ENCODE results near the gene ANKRD12. TPM values are rescaled to one million over a fixed set of nuclear protein-coding genes. Genes with fewer than 3 reads are reported as not detected.

Gene ANKRD12
- total RNA-seq, 2 experiments from 2014 or later: 65.9 to 66.5 TPM

DNA sequence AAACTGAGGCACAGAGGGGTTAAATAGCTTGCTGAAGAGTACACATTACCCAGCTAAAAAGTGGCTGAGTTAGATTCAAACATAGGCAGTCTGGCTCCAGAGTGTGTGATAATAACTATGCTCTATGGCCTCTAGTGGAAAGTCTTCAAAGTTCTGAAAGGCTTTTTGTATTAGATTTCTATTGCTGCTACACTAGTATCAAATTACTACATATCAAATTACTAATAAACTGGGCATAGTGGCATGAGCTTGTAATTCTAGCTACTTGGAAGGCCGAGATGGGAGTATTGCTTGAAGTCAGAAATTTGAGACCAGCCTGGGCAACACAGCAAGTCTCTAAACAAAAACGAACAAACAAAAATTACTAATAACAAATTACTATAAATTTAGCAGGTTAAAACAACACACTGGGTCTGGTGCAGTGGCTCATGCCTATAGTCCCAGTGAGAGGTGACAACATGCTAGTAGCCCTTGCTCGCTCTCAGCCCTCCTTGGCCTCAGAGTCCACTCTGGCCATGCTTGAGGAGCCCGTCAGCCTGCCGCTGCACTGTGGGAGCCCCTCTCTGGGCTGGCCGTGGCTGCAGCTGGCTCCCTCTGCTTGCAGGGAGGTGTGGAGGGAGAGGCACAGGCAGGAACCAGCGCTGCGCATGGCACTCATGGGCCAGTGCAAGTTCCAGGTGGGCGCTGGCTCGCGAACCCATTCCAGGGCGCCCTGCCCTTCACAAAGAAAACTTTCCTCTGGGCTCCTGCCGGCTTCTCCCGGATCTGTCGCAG, 159.8 kb downstream of the ANKRD12 start:
- Histone ChIP-seq H3K4me1 (ENCODE audit: insufficient read depth, low read length, poor library complexity, severe bottlenecking) (no peaks in the 10 kb centered on the region), H3K36me3 (ENCODE audit: insufficient read depth, low read length) (no peaks in the 10 kb centered on the region), H3K79me2 (ENCODE audit: insufficient read depth, low read depth, low read length) (no peaks in the 10 kb centered on the region), H3K9me3 (ENCODE audit: low read length) (peaks cover 5% of the 10 kb centered on the region; the same call in 1 of the 2 replicates), H3K4me3 (ENCODE audit: low read depth, low read length, poor library complexity, severe bottlenecking) (no peak overlapping the region), H3K9me2 (ENCODE audit: insufficient read depth, low read length) (no peaks in the 10 kb centered on the region), H3K27ac (ENCODE audit: low read depth, low read length, poor library complexity, severe bottlenecking) (no peak overlapping the region), H3K4me2 (ENCODE audit: low read length) (no peak overlapping the region), H4K20me1 (ENCODE audit: insufficient read depth, low read length) (no peaks in the 10 kb centered on the region), H2AFZ (ENCODE audit: low read length) (no peak overlapping the region)
- ChIA-PET POLR2A (no interaction called here), CTCF (ENCODE audit: unreplicated experiment) (no interaction called here)
- intact Hi-C loops (cut with micrococcal nuclease; ENCODE audit: unreplicated experiment): no loop called here
- no TSS peak for BruUV-seq (replicated peaks)
- no peak for DNase-seq (ENCODE audit: low spot score)
- TF ChIP-seq, protein P1, sequence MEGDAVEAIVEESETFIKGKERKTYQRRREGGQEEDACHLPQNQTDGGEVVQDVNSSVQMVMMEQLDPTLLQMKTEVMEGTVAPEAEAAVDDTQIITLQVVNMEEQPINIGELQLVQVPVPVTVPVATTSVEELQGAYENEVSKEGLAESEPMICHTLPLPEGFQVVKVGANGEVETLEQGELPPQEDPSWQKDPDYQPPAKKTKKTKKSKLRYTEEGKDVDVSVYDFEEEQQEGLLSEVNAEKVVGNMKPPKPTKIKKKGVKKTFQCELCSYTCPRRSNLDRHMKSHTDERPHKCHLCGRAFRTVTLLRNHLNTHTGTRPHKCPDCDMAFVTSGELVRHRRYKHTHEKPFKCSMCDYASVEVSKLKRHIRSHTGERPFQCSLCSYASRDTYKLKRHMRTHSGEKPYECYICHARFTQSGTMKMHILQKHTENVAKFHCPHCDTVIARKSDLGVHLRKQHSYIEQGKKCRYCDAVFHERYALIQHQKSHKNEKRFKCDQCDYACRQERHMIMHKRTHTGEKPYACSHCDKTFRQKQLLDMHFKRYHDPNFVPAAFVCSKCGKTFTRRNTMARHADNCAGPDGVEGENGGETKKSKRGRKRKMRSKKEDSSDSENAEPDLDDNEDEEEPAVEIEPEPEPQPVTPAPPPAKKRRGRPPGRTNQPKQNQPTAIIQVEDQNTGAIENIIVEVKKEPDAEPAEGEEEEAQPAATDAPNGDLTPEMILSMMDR (conservative IDR thresholded peaks at IDR 0.05; ENCODE audit: low read length): no peak
- TF ChIP-seq EZH2phosphoT487 (IDR thresholded peaks at IDR 0.05; ENCODE audit: borderline replicate concordance, low read depth, low read length): no peak

DNA sequence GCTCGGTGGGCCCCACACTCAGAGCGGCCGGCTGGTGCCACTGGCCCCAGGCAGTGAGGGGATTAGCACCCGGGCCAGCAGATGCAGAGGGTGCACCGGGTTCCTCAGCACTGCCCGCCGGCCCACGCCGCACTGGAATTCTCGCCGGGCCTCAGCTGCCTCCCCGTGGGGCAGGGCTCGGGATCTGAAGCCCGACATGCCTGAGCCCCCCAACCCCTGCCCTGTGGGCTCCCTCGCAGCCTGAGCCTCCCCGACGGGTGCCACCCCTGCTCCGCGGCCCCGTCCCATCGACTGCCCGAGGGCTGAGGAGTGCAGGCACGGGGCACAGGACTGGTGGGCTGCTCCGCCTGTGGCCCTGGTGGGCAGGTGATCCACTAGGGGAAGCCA, 160.4 kb downstream of the ANKRD12 start:
- POLR2A ChIA-PET: no interaction called here

More for the DNA sequence above, 160.4 kb downstream of the ANKRD12 start:
- no peak overlapping the region for H3K27ac ChIP-seq (ENCODE audit: low read depth, low read length, poor library complexity, severe bottlenecking)
- H3K4me1 ChIP-seq (ENCODE audit: insufficient read depth, low read length, poor library complexity, severe bottlenecking): no peaks in the 10 kb centered on the region
- no peaks in the 10 kb centered on the region for H3K9me2 ChIP-seq (ENCODE audit: insufficient read depth, low read length)
- DNase-seq (ENCODE audit: low spot score): no peak
- H3K9me3 ChIP-seq (ENCODE audit: low read length): peaks cover 5% of the 10 kb centered on the region; the same call in 1 of the 2 replicates
- H4K20me1 ChIP-seq (ENCODE audit: insufficient read depth, low read length): no peaks in the 10 kb centered on the region
- intact Hi-C loops (cut with micrococcal nuclease; ENCODE audit: unreplicated experiment): no loop called here
- no peak overlapping the region for H3K4me2 ChIP-seq (ENCODE audit: low read length)
- no peak for TF ChIP-seq EZH2phosphoT487 (IDR thresholded peaks at IDR 0.05; ENCODE audit: borderline replicate concordance, low read depth, low read length)
- TF ChIP-seq, protein P1 (conservative IDR thresholded peaks at IDR 0.05; ENCODE audit: low read length): no peak
- H3K79me2 ChIP-seq (ENCODE audit: insufficient read depth, low read depth, low read length): no peaks in the 10 kb centered on the region
- no peaks in the 10 kb centered on the region for H3K36me3 ChIP-seq (ENCODE audit: insufficient read depth, low read length)
- no TSS peak for BruUV-seq (replicated peaks)
- CTCF ChIA-PET (ENCODE audit: unreplicated experiment): no interaction called here
- H2AFZ ChIP-seq (ENCODE audit: low read length): no peak overlapping the region
- no peak overlapping the region for H3K4me3 ChIP-seq (ENCODE audit: low read depth, low read length, poor library complexity, severe bottlenecking)
